Nephron (organoid): ENCODE data around the gene FAM168A.

ENCODE experiments used
- H3K27ac Mint-ChIP-seq, 3 experiments: 2 replicates each; pipeline ENCODE4 v1.8.0; 2020; ENCODE audit warnings: mixed read lengths in 3 of 3, mild to moderate bottlenecking in 2 of 3, moderate library complexity in 1 of 3
- H3K27me3 Mint-ChIP-seq: 2 replicates; pipeline ENCODE4 v1.8.0; 2021; ENCODE audit warnings: low read depth, mild to moderate bottlenecking, moderate library complexity, mixed read lengths
- H3K36me3 Mint-ChIP-seq: 2 replicates; pipeline ENCODE4 v1.8.0; 2020; ENCODE audit warnings: low read depth, mixed read lengths
- H3K4me1 Mint-ChIP-seq: 2 replicates; pipeline ENCODE4 v1.8.0; 2020; ENCODE audit warnings: mixed read lengths
- H3K4me3 Mint-ChIP-seq, 3 experiments: 2 replicates each; pipeline ENCODE4 v1.8.0; 2020; ENCODE audit warnings: mild to moderate bottlenecking in 3 of 3, mixed read lengths in 3 of 3, moderate library complexity in 2 of 3
- H3K9me3 Mint-ChIP-seq: 2 replicates; pipeline ENCODE4 v1.8.0; 2020; ENCODE audit warnings: mixed read lengths
- TF ChIP-seq, protein P1 (sequence below), 3 experiments: fragments of 200-600 bp; sonication (generic); IDR thresholded peaks; one replicate each; pipeline ENCODE4 v1.5.0; 2021; ENCODE audit warnings: antibody characterized with exemption in 3 of 3; ENCODE audit not compliant: unreplicated experiment in 3 of 3

The FAM168A gene

DNA sequence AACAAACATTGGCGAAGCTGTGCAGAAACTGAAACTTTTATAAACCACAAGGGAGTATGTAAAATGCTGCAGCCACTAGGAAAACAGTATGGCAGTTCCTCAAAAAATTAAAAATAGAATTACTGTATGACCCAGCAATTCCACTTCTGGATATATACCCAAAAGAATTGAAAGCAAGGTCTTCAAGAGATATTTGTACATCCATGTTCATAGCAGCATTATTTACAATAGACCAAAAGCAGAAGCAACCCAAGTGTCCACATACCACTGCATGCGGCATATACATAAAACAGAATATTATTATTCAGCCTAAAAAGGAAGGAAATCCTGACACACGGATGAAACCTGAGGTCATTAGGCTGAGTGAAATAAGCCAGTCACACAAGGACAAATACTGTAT is 135.9 kb downstream of the FAM168A start:
- H3K9me3 Mint-ChIP-seq: no peaks in the 10 kb centered on the region
- H3K27me3 Mint-ChIP-seq: no peaks in the 10 kb centered on the region
- peak overlapping the region in 2 of 3 experiments; percentile 2 to 11 for H3K27ac Mint-ChIP-seq
- TF ChIP-seq, protein P1, sequence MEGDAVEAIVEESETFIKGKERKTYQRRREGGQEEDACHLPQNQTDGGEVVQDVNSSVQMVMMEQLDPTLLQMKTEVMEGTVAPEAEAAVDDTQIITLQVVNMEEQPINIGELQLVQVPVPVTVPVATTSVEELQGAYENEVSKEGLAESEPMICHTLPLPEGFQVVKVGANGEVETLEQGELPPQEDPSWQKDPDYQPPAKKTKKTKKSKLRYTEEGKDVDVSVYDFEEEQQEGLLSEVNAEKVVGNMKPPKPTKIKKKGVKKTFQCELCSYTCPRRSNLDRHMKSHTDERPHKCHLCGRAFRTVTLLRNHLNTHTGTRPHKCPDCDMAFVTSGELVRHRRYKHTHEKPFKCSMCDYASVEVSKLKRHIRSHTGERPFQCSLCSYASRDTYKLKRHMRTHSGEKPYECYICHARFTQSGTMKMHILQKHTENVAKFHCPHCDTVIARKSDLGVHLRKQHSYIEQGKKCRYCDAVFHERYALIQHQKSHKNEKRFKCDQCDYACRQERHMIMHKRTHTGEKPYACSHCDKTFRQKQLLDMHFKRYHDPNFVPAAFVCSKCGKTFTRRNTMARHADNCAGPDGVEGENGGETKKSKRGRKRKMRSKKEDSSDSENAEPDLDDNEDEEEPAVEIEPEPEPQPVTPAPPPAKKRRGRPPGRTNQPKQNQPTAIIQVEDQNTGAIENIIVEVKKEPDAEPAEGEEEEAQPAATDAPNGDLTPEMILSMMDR (IDR thresholded peaks at IDR 0.05; ENCODE audit: unreplicated experiment in 3 of 3): no peak
- peaks cover 15% of the 10 kb centered on the region for H3K36me3 Mint-ChIP-seq
- peaks cover 46% of the 10 kb centered on the region for H3K4me1 Mint-ChIP-seq
- no peak overlapping the region for H3K4me3 Mint-ChIP-seq

DNA sequence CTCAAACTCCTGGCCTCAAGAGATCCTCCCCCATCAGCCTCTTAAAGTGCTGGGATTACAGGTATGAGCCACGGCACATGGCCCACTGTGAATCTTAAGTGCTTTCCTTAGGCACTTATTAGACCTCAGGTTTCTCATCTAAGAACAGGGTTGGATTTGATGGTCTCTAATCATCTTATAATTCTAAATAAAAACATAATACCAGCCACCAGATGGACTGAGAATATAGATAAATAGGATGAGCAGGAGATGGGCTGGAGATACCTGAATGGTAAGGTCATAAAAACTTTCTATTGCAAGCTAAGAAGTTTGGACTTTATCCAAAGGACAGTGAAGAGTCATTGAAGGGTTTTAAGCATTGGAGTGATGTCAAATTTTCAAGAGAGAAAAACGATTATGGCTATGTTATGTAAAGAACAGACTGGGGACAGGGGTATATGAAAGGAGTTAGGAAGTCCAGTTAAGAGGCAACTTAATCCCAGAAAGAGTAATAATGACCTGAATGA is 136.5 kb downstream of the FAM168A start:
- peaks cover 15% of the 10 kb centered on the region for H3K36me3 Mint-ChIP-seq

DNA sequence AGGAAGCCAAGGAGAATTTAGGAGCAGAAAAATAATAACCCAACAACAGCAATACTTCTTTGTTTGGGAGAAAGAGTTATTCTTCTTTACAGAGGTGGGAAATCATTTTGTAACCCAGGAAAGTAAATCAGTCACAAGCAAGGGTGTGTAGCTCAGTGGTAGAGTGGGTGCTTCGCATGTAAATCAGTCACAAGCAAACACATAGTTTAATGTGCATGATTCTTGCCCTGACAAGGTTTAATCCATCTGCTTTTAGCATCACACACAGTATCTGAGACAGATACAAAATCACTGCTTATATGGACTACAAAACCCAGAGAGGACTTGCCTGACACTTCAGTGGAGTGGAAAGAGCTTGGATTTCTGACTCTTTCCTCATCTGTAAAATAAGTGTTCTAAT is 139.7 kb downstream of the FAM168A start:
- no peak overlapping the region for H3K27ac Mint-ChIP-seq
- no peaks in the 10 kb centered on the region for H3K27me3 Mint-ChIP-seq
- peaks cover 21% of the 10 kb centered on the region for H3K36me3 Mint-ChIP-seq
- H3K9me3 Mint-ChIP-seq: no peaks in the 10 kb centered on the region
- TF ChIP-seq, protein P1 (IDR thresholded peaks at IDR 0.05; ENCODE audit: unreplicated experiment in 3 of 3): no peak
- H3K4me3 Mint-ChIP-seq: no peak overlapping the region
- peaks cover 13% of the 10 kb centered on the region for H3K4me1 Mint-ChIP-seq

More for the DNA sequence above, 136.5 kb downstream of the FAM168A start:
- Mint-ChIP-seq H3K4me3 (no peak overlapping the region), H3K4me1 (peaks cover 41% of the 10 kb centered on the region), H3K27ac (peak overlapping the region in 2 of 3 experiments; percentile 2 to 11), H3K27me3 (no peaks in the 10 kb centered on the region), H3K9me3 (no peaks in the 10 kb centered on the region)
- TF ChIP-seq, protein P1 (IDR thresholded peaks at IDR 0.05; ENCODE audit: unreplicated experiment in 3 of 3): no peak

GRCh38 chr11:73454987-73455386 is 142.9 kb downstream of the FAM168A start:
- H3K4me1 Mint-ChIP-seq: no peaks in the 10 kb centered on the region

GRCh38 chr11:73453562-73453961 is 144.3 kb downstream of the FAM168A start:
- no peaks in the 10 kb centered on the region for H3K4me1 Mint-ChIP-seq
- H3K27ac Mint-ChIP-seq: no peak overlapping the region
- peaks cover 8% of the 10 kb centered on the region for H3K36me3 Mint-ChIP-seq
- H3K4me3 Mint-ChIP-seq: no peak overlapping the region
- TF ChIP-seq, protein P1 (IDR thresholded peaks at IDR 0.05; ENCODE audit: unreplicated experiment in 3 of 3): no peak
- H3K27me3 Mint-ChIP-seq: no peaks in the 10 kb centered on the region
- H3K9me3 Mint-ChIP-seq: no peaks in the 10 kb centered on the region

More at GRCh38 chr11:73454987-73455386, 142.9 kb downstream of the FAM168A start:
- H3K4me3 Mint-ChIP-seq: no peak overlapping the region
- no peak overlapping the region for H3K27ac Mint-ChIP-seq
- H3K36me3 Mint-ChIP-seq: peaks cover 5% of the 10 kb centered on the region
- H3K9me3 Mint-ChIP-seq: no peaks in the 10 kb centered on the region
- TF ChIP-seq, protein P1 (IDR thresholded peaks at IDR 0.05; ENCODE audit: unreplicated experiment in 3 of 3): no peak
- no peaks in the 10 kb centered on the region for H3K27me3 Mint-ChIP-seq

DNA sequence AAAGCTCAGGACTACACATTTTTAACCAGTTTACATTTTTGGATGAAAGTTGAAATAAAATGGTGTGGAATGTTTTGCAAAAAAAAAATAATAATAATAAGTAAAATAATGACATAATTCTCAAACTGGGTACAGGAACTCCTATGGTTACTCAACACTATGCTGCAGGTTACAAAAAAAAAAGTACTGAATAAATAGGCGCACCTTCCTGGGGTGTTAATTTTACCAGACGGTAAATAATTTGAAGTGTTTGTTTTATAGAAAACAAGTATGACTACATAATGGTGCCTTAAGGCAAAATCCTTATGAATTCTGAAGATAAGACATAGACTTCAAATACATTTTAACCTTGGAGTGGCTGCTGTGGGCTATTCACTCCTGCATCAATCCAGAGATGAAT is 145.2 kb downstream of the FAM168A start:
- peaks cover 11% of the 10 kb centered on the region for H3K36me3 Mint-ChIP-seq
- no peak overlapping the region for H3K27ac Mint-ChIP-seq
- no peaks in the 10 kb centered on the region for H3K4me1 Mint-ChIP-seq
- H3K4me3 Mint-ChIP-seq: no peak overlapping the region
- no peaks in the 10 kb centered on the region for H3K9me3 Mint-ChIP-seq
- H3K27me3 Mint-ChIP-seq: no peaks in the 10 kb centered on the region
- TF ChIP-seq, protein P1 (IDR thresholded peaks at IDR 0.05; ENCODE audit: unreplicated experiment in 3 of 3): no peak
